ENCODE results near the gene OTULINL.
A peak's percentile ranks its signal among the peaks of the same experiment; 100 is the strongest.

OTULINL gene

DNA sequence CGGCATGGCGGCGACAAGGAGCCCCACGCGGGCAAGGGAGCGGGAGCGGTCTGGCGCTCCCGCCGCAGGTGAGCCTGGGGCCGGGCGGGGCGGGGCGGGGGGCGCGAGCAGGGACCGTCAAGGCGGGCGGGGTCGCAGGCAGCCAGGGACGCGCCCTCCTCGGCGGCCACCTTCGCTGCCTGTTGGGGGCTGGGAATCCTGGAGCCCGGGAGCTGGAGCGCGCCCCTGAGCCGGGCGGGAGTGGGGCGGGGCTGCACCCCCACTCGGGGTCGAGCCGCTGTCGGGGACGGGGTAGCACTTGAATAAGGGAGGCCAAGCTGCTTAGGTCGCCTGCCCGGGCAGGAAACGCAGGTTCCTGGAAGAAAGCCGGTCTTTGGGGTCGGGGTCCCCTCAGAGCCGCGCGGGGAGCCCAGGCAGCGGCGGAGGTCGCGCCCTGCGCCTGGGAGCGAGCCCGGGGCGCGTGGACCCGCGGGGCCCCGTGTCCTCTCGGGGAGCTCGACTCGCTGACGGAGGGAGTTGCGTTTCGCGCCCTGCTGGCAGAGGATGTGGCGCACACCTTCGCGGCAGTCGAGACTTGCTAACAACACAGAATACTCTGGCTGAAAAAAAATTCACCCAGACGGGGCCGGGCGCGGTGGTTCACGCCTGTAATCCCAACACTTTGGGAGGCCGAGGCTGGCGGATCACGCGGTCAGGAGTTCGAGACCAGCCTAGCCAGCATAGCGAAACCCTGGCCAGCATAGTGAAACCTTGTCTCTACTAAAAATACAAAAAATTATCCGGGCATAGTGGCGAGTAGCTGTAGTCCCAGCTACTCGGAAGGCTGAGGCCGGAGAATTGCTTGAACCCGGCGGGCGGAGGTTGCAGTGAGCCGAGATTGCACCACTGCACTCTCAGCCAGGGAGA lies 552 bp downstream of the OTULINL start:
- peak overlapping the region; percentile 49 for H3K27ac ChIP-seq
- TF ChIP-seq, protein P1, sequence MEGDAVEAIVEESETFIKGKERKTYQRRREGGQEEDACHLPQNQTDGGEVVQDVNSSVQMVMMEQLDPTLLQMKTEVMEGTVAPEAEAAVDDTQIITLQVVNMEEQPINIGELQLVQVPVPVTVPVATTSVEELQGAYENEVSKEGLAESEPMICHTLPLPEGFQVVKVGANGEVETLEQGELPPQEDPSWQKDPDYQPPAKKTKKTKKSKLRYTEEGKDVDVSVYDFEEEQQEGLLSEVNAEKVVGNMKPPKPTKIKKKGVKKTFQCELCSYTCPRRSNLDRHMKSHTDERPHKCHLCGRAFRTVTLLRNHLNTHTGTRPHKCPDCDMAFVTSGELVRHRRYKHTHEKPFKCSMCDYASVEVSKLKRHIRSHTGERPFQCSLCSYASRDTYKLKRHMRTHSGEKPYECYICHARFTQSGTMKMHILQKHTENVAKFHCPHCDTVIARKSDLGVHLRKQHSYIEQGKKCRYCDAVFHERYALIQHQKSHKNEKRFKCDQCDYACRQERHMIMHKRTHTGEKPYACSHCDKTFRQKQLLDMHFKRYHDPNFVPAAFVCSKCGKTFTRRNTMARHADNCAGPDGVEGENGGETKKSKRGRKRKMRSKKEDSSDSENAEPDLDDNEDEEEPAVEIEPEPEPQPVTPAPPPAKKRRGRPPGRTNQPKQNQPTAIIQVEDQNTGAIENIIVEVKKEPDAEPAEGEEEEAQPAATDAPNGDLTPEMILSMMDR (IDR thresholded peaks at IDR 0.05): 0 out of 2 replicates have a peak, but pooled peaks have one; percentile 19
- no peak for TF ChIP-seq ZFX (IDR thresholded peaks at IDR 0.05; ENCODE audit: borderline replicate concordance)

DNA sequence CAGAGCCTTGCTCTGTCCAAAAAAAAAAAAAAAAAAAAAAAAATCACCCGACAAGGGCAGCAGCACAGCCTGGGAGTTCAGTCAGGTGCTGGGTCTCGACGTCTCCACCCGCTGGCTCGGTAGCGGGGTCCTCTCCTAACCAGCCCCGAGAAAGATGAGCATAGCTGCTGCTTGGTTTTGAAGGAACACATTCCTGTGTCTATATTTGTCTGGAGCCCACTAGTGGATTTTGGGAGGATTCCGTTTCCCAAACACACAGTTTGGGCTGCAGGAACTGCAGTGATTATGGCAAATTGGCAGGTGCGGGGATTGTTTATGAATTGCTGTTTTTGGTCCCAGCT lies 1.2 kb downstream of the OTULINL start:
- TF ChIP-seq ZFX (IDR thresholded peaks at IDR 0.05; ENCODE audit: borderline replicate concordance): no peak
- H3K27ac ChIP-seq: no peak overlapping the region

GRCh38 chr5:14584848-14585247 lies 3.3 kb downstream of the OTULINL start:
- no peak for TF ChIP-seq ZFX (IDR thresholded peaks at IDR 0.05; ENCODE audit: borderline replicate concordance)
- TF ChIP-seq, protein P1 (IDR thresholded peaks at IDR 0.05): no peak
- H3K27ac ChIP-seq: no peak overlapping the region

DNA sequence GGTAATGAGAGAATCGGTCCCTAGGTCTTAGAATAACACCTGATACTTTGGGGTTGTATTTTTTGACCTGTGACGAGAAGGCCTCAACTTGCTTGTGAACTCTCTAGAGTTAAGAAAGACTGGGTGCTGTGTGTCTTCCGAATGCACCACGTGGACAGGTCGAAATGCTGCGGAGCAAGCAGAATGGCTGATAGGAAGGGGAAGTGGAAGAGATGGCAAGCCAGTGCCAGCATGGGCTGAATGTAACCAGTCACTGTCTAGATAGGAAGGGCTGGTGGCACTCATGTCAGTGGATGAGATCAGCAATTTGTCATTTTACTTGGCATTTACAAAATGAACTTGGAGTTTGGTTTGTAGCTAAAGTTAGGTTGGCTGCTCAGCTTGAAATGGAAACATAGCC lies 5.6 kb downstream of the OTULINL start:
- H3K27ac ChIP-seq: no peak overlapping the region

GRCh38 chr5:14588145-14588544 lies 6.6 kb downstream of the OTULINL start:
- peak overlapping the region; percentile 85 for H3K27ac ChIP-seq

More for the DNA sequence above, 5.6 kb downstream of the OTULINL start:
- no peak for TF ChIP-seq ZFX (IDR thresholded peaks at IDR 0.05; ENCODE audit: borderline replicate concordance)
- TF ChIP-seq, protein P1 (IDR thresholded peaks at IDR 0.05): no peak

DNA sequence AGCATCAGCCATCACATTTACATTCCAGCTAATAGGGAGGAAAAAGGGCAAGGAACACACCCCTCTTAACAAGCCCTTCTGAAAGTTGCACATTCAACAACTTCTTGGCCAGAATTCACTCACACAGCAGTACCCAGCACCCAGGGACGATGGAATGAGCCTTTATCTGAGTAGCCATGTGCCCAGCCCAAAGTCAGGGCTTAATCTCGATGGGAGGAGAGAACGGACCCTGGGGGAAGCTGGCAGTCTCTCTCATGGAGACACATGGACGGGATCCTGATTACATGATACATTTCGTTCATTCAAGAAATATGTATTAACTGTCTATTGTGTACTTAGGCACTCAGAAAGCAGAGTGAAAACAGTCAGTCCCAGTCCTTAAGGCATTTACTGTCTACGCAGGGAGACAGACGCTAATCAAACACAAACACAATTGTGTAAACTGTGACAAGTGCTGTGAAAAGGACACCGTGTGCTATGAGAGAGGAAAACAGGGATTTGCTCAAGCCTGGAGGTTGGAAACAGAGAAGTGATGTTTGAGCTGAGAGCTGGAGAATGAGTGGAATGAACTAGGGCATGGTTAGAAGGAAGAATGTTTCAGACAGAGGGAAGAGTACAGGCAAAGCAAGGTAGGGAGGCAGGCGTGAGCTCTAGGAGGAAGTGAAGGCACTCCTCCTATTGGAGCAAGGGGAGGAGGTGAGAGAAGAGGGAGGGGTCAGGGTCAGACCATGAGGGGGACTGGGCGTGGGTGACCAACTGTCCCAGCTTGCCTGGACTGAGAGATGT lies 7.4 kb downstream of the OTULINL start:
- TF ChIP-seq, protein P1 (IDR thresholded peaks at IDR 0.05): no peak
- TF ChIP-seq ZFX (IDR thresholded peaks at IDR 0.05; ENCODE audit: borderline replicate concordance): no peak
- H3K27ac ChIP-seq: peak overlapping the region; percentile 85

More at GRCh38 chr5:14588145-14588544, 6.6 kb downstream of the OTULINL start:
- TF ChIP-seq, protein P1 (IDR thresholded peaks at IDR 0.05): no peak
- no peak for TF ChIP-seq ZFX (IDR thresholded peaks at IDR 0.05; ENCODE audit: borderline replicate concordance)

DNA sequence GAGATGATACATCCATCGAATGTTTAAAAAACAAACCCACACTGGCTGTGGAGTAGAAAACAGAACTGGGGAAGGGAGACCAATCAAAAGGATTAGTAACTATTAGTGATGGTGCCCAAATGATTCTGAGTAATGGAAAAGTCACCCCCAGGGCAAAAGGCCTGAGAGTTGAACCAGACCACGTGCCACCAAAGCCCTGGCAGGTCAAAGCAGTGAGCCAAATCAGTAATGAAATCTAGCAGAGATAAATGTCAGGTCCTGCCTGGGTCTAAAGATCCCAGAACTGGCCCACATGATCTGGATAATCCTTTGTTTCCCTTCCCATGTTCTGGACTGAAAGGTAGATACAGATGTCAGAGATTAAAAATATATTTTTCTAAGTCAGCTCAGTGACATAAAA lies 9.4 kb downstream of the OTULINL start:
- H3K27ac ChIP-seq: no peak overlapping the region
- no peak for TF ChIP-seq ZFX (IDR thresholded peaks at IDR 0.05; ENCODE audit: borderline replicate concordance)
- TF ChIP-seq, protein P1 (IDR thresholded peaks at IDR 0.05): no peak
